Stimulated activated CD8-positive, alpha-beta memory T cell treated with anti-CD3 and anti-CD28 coated beads, Interleukin-12 subunit alpha, Interleukin-12 subunit beta, amount 100 ng/mL, for 4 hours (primary cell): ENCODE results near the gene HOXA1.

Source experiments
- DNase-seq: peaks from one replicate; pipeline ENCODE4 v3.0.0-alpha.2; 2020; ENCODE audit warnings: low read depth

Gene HOXA1

GRCh38 chr7:27095897-27096767 is at the start of gene HOXA1:
Gene HOXA1 (minus strand): TSS chr7:27096000. CDS start chr7:27095912, 88 bp downstream.
- DNase-seq, result peak; percentile 64

- no peak for DNase-seq
Observed at GRCh38 chr7:27145165-27145913, 49.5 kb upstream of the HOXA1 start.

- no peak for DNase-seq
Observed at GRCh38 chr7:27144781-27145164, 49.0 kb upstream of the HOXA1 start.

GRCh38 chr7:27143950-27144780 is 48.4 kb upstream of the HOXA1 start:
- no peak for DNase-seq

- no peak for DNase-seq
Observed at GRCh38 chr7:27143023-27143949, 47.5 kb upstream of the HOXA1 start, which contains the start of gene HOXA5. Gene HOXA5 (minus strand): TSS chr7:27143681. CDS start chr7:27143607, 74 bp downstream.

GRCh38 chr7:27142580-27143022 is 46.8 kb upstream of the HOXA1 start:
- DNase-seq, result no peak

GRCh38 chr7:27141923-27142579 is 46.3 kb upstream of the HOXA1 start:
- DNase-seq, result no peak

GRCh38 chr7:27141137-27141922 is 45.5 kb upstream of the HOXA1 start:
- DNase-seq, result no peak

GRCh38 chr7:27140126-27140857 is 44.5 kb upstream of the HOXA1 start:
- DNase-seq, result no peak

- no peak for DNase-seq
Observed at GRCh38 chr7:27139334-27140125, 43.7 kb upstream of the HOXA1 start.

- DNase-seq, result no peak
Observed at GRCh38 chr7:27138985-27139333, 43.2 kb upstream of the HOXA1 start.

GRCh38 chr7:27138472-27138871 is 42.7 kb upstream of the HOXA1 start:
- DNase-seq, result no peak

- no peak for DNase-seq
Observed at GRCh38 chr7:27137640-27138315, 42.0 kb upstream of the HOXA1 start.

GRCh38 chr7:27134392-27134791 is 38.6 kb upstream of the HOXA1 start:
- no peak for DNase-seq

- no peak for DNase-seq
Observed at GRCh38 chr7:27133409-27134231, 37.8 kb upstream of the HOXA1 start.

- DNase-seq, result no peak
Observed at GRCh38 chr7:27132978-27133377, 37.2 kb upstream of the HOXA1 start.

GRCh38 chr7:27132214-27132613 is 36.4 kb upstream of the HOXA1 start:
- DNase-seq, result no peak
